ENCODE results near the gene ZNRF4.
A peak's percentile ranks its signal among the peaks of the same experiment; 100 is the strongest.
"Not testable (repeated sequence)": the region's sequence is repeated elsewhere in the genome, so short reads cannot be mapped to it uniquely, and the experiment has no call there.

ZNRF4 gene

DNA sequence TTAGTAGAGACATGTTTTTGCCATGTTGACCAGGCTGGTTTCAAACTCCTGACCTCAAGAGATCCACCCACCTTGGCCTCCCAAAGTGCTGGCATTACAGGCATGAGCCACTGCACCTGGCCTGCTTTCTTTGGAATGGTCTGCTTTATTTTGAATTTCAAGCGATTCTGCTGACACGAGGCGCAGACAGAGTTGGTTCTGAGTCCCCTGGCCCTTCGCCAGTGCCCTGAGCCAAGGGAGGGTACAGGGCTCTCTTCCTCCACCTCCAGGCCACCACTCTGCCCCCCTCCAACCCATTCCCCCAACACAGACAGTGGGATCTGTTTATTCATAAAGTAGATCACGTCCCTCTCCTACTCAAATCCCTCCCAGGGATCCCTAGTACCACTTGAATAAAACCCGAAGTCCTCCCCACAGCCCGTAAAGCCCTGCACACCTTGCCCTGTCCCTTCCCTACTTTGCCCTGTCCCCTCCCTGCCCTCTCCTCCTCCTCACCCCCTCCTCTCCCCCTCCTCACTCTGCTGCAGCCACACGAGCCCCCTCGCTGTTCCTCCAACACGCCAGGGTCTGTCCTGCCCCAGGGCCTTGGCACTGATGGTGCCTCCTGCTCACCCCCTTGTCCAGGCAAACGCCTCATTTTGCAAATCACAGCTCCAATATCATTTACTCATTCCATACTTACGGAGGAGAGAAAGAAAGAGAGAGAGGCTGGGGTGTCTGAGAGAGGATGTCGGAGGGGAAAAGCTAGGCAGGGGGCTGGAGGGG is 22.4 kb downstream of the ZNRF4 start:
- no peak for DNase-seq

DNA sequence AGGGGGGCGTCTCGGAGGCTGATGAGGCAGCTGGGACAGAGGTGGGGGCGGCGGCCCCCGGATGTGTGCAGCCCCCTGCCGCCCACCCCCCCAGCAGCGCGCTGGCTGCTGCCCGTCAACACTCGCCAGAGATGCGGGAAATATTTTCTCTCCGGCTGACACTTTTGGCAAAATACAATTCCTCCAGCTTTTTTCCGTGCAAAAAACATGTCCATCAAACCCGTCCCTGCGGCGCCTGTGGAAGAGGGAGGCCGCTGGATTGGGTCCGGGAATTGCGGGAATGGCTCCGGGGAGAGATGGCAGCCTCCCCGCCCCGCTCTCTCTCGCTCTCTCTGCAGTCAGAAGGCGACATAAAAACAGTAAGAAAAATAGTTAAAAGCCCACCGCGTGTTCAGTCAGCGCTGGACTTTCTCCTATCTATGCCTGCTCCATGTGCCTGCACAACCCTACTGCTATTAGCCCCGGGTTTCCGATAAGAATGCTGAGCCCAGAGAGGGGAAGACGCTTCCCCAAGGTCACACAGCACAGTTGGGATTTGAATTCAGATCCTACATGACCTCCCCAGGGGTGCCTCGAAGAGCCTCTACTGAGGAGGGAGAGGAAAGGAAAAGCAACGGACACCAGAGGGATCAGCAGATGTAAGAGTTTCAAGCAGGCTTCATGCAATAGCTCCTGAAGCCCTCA is 23.2 kb downstream of the ZNRF4 start:
- DNase-seq, result no peak

DNA sequence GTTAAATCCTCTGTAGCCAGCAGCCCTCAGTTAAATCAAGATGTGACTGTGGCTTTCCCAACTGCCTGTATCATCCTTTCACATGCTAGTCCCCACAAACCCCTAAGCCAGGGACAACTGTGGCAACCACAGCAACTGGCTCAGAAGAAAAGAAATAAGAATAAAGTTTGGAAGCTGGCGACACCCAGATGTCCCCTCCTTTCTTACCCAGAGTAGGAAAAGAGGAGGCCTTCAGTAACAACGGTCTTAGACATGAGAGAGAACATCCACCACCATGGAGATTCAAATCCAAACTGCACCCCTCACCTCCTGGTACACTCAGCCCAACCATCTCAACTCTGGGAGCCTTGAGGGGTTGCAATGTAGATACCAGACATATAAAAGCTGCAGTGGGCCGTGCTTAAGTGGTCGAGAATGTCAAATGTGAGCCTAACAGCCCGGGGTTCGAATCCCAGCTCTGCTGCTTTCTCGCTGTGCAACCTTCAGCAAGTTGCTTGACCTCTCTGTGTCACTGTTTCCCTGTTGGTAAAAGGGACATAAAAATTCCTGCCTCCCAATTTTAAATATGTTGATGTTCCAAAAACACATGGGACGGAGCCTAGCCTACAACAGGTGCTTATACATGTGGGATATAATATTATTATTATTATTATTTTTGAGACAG is 23.8 kb downstream of the ZNRF4 start:
- no peak for DNase-seq

DNA sequence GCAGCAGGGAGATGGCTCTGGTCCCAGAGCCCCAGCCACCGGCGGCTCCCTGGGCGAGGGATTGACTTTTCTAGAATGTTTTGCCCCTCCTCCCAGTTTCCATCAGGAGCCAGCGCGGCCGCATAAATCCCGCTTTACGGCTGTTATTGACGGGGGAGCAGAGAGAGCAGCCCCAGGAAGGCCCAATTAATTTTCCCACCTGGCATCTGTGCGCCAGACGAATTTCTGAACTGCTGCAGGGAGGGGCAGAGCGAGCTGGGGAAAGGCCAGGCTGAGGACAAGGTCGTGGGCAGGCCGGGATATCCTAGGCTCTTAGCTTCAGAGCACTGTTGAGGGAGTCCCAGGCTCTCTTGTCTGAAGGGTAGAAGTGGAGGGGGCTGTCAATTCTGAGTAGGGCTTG is 24.7 kb downstream of the ZNRF4 start:
- no peak for DNase-seq

DNA sequence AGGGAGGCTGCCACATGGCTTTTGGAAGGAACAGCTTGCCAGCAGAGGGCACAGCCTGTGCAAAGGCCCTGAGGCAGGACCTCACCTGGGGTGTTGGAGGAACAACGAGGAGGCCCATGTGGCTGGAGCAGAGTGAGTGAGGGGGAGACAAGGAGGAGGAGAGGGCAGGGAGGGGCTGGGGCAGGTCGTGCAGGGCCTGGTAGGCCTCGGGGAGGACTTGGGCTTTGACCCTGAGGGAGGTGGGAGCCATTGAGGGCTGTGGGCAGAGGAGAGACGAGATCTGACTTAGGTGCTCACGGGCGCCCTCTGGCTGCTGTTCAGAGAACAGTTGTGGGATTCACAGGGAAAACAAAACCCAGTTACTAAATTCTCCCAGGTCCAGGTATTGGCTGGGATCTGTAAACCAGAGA is 25.2 kb downstream of the ZNRF4 start:
- peak; percentile 18 for DNase-seq

DNA sequence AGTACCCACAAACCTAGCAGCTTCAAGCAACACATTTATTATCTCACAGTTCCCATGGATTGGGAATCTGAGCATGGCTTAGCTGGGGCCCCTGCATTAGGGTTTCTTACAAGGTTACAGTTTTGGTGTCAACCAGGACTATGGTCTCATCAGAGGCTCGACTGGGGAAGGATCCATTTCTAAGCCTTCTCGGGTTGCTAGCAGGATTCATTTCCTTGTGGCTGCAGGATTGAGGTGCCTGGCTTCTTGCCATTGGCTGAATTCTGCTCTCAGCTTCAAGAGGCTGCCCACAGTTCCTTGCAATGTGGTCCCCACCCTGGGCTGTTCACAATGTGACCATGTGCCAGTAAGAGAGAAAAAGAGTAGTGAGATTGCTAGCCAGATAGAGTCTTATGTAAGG is 26.7 kb downstream of the ZNRF4 start:
- no peak for DNase-seq

DNA sequence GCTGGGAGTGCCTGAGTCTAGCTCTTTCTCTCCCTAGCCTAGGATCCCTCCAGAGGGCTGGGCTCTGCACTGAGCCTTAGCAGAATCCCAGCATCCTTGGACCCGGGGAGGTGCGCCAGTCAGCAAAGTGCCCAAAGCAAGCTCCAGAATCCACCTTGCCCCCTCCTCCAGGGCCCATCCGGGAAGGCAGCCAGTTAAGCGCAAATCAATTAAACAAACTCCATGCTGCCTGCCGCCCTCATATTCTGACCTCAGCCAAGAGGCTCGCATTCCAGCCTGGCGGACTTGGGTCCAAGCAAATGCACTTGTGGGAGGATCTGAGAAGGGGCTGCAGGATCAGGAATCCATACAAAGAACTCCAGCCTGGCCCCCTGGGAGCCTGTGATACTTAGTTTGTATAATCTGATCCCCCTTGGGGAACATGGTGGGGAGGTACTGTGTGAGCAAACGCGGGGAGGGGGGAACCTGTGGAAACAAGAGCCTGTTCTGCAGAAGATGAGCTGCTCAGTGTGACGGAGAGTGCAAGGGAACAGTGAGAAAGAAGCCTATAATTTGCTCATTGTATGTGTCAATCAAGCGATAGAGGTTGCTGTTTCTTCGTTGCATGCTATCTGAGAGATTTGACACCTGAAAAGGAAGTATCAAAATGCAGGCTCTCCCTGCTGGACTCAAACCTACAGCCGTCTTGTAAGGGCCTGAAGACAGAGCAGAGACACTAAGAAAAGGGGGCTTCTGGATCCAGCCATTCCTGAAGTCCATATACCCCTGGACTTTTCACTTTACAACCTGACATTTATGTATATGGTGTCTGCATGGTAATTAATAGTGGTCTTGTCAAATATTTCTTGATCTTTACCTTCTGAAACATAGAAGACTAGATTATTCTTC is 29.4 kb downstream of the ZNRF4 start:
- no peak for DNase-seq

DNA sequence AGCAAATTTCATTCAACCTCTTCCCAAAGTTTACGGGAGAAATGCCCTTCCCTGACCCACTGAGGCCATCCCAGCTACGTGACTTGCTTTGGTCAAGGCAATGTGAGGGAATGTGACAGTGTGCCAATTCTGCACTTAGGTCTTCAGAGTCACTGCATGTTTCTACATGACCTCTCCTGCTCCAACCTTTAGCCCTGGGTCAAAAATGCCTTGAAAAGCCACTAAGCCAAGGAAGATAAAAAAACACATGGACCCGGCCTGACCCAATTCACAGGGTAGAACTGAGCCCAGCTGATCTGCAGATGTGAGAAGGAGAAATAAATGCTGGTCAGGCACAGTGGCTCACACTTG is 30.0 kb downstream of the ZNRF4 start:
- DNase-seq, result no peak

DNA sequence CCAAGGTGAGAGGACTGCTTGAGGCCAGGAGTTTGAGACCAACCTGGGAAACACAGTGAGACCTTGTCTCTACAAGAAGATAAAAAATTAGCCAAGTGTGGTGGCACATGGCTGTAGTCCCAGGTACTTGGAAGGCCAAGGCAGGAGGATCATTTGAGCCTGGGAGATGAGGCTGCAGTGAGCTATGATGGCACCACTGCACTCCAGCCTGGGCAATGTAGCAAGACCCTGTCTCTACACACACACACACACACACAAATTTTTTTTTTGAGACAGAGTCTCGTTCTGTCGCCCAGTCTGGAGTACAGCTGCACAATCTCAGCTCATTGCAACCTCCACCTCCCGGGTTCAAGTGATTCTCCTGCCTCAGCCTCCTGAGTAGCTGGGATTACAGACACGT is 30.4 kb downstream of the ZNRF4 start:
- DNase-seq, result not testable (repeated sequence)

DNA sequence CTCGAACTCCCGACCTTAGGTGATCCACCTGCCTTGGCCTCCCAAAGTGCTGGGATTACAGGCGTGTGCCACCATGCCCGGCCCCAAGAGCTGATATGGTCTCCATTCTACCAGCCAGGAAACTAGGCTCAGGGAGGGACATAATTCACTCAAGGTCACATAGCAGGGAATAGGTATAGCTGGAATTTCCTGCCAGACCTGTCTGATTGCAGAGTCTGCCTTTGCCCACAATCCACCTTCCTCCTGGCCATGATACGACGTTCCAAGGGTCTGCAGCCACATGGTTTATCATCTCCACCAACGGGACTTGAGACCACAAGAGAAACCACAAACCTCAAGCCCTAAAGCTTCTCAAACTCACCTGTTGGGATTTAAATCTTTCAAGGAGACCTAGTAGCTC is 32.0 kb downstream of the ZNRF4 start:
- no peak for DNase-seq

DNA sequence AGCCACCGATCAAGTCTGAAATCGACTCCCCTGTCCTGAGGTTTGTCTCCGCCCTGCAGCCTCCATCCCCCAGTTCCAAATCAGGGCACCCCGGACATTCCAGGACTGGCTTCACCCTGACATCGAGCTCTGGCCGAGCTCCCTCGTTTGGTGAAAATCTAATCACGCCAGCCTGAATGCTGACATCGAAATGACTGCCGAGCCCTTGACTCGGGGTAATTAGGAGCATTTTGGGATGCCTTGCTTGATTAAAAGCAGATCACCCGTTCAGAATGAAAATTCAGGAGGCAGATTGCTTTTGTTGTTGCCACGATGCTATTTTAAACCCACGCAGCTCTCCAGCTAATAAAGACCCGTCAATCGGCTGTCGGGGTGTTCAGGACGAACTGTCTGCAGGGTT is 34.3 kb downstream of the ZNRF4 start:
- no peak for DNase-seq

DNA sequence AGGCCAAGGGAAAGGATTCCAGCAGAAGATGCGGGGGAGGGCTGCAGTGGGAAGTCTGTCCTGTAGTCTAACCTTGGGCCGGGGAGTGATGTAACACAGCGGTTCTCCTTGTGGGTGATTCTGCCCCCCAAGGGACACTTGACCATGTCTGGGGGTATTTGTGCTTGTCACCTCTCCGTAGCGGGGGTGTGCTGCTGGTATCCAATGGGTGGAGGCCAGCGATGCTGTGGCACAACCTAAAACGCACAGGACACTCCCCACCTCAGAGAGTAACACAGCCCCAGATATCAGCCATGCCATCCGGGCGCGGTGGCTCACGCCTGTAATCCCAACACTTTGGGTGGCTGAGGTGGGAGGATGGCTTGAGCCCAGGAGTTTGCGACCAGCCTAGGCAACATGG is 36.3 kb downstream of the ZNRF4 start:
- DNase-seq, result no peak

DNA sequence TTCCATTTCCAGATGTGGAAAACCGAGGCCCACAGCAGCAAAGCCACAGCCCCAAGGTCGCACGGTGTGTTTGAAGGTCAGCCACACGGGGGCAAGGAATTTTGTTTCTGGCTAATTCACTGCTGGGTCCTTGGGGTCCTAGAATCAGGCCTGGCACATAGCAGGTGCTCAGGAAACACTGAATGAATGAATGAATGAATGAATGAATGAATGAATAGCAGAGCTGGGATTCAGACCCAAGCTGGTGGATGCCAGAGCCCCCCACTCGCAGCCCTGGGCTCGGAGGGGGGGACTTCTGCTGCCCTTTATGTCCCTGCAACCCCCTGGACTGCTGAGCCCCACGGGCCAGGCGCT is 37.0 kb downstream of the ZNRF4 start:
- no peak for DNase-seq

DNA sequence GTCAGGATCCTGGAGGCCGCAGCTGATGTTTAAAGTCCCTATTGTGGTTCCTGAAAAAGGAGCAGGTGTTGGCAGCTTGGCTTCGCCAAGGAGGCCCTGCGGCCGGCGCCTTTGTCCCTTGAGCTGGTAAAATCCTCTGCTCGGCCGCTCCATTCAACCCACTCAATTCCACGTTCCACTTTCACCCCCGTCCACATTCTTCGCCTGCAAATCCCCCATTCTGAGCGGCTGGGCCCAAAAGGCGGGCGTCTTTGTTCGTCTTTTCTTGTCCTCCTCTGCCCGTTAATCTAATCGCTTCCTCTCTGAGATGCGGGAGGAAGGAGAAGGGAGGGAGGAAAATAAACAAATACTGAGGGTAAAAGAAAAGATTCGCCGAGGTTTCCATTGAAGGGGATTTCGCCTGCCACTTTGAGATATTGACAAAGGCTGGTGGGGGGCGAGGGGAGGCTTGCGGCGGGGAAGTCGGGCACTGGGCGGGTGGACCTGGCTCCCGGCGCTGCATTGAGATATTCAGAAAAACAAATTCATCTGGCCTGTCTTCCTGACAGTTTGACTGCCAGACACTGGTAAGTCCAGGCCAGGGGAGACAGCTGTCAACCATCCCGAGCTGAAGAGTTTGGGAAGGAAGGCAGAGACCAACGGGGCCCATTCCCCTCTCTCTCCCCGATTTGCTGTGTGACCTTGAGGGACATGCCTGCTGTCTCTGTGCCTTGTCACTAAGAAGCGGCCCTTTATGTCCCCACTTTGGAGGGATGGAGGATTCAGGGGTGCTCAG is 37.6 kb downstream of the ZNRF4 start:
- no peak for DNase-seq

DNA sequence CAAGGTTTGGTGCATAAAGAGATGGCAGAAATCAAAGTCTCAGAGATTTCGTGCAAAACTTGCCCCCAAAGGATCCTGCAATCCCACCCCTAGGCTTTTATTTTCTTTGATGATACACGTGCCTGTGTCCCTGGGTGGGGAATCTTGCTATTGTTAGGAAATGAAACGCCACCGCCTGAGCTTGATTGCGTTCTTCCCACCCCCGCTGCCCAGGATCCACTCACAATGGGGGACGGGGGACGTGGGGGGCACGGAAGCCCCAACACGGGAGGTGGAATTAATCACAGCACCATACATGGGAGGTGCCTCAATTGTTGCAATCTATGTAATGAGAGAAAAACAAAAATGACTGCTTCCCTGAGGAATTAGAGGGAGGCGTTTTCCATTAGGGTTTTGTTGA is 39.6 kb downstream of the ZNRF4 start:
- no peak for DNase-seq

DNA sequence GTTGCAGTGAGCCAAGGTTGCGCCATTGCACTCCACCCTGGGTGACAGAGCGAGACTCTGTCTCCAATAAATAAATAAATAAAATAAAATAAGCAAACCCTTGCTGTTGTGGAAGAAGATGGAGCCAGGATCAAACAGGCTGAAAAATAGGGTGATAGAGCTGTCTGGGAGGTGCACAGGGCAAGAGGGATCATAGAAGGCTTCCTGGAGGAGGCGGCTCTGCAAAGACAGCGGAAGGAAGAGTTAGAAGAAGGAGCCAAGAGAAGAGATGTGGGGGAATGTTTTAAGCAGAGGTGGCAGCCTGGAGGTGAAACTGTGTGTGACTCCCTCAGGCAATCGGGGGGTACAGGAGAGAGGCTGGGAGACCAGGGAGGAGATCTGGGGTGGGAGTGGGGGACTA is 40.6 kb downstream of the ZNRF4 start:
- DNase-seq, result no peak

DNA sequence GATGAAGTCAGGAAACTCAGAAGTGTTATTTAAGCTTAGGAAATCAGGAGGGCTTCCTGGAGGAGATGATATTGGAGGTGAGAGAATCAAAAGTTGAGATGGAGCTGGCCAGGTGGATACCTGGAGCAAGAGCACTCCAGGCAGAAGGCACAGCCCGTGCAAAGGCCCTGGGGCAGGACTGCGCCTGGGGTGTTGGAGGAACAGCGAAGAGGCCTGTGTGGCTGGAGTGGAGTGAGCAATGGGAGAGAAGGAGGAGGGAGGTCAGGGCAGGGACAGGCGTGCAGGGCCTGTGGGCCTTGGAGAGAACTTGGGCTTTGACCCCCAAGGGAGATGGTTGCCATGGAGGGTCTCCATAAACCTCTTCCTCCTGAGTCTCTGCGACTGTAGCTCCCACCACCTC is 42.1 kb downstream of the ZNRF4 start:
- no peak for DNase-seq

DNA sequence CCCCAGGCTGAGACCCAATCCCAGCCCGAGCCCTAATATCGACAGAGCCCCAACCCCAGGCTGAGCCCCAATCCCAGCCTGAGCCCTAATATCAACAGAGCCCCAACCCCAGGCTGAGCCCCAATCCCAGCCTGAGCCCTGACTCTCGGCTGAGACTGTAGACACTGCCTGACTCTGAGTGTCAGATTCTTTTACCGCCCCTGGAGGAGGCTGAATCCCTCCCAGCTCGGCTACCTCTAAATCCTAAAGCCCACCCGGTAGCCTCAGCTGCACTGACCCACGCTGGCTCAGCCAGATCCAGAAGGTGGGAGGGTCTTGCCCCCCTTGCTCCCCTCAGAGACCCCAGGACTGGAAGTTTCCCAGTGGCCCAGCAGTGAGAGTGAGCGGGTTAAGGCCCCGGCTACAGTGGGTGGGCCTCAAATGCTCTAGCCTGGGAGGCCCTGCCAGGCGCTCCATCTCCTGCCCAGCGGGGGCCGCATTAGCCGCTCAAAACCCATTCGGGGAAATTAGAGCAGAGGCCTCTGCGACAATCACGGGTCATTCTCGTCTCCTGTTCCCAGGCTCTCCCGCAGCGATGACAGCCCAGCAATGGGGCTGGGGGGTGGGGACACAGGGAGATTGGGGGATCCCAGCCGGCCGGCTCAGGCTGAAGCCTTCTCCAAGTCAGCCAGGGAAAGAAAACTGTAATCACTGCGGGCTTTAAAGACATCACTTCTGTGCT is 43.8 kb downstream of the ZNRF4 start:
- no peak for DNase-seq

DNA sequence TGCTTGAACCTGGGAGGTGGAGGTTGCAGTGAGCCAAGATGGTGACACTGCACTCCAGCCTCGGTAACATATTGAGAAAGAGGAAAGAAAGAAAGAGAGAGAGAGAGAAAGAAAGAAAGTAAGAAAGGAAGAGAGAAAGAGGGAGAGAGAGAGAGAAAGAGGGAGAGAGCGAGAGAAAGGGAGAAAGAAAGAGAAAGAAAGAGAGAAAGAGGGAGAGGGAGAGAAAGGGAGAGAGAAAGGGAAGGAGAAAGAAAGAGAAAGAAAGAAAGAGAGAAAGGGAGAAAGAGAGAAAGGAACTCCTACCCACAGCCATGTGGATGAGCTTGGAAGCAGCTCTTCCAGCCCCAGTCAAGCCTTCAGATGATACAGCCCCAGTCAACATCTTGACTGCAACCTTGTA is 46.7 kb downstream of the ZNRF4 start:
- DNase-seq, result no peak

DNA sequence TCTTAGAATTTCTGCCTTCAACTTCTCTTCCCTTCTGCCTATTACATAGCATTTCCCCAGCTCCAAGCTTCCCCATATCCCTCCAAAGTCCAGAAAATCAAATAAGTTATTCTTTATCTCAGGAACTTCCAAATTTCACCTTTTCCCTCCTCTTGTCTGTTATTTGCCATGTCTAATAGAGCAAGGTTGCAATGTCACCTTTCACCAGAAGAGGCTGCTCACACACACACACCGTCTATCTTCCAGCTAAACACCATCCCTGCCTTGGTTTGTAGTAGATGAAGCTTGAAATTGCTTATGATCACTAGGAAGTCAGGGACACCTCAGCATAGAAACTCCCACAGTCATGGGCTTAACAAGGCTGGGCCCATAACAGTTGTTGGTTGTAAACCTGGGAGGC is 48.4 kb downstream of the ZNRF4 start:
- DNase-seq, result no peak

DNA sequence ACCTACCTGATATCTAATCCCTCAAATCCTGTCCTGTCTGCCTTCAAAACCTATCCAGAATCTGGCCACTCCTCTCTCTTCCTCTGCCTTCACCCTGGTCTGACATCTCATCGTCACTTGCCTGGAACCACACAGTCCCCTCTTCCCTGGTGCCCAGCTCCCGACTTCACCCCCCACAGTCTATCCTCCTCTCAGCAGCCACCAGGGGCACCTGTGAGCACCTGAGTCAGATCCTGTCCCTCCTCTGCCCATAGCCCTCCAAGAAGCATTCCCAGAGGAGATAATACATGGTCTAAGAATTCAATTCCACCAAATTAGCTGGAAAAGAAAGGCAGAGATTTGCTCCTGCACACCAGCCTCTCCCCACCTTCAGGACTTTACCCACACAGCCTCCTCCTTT is 48.9 kb downstream of the ZNRF4 start:
- no peak for DNase-seq
